ENCODE measurements around the gene SCNN1A. TPM values are rescaled to one million over a fixed set of nuclear protein-coding genes. Genes with fewer than 3 reads are reported as not detected.

SCNN1A gene
- total and polyA plus RNA-seq, 12 donors = 0.11 to 38.0 (median 12.3) TPM

DNA sequence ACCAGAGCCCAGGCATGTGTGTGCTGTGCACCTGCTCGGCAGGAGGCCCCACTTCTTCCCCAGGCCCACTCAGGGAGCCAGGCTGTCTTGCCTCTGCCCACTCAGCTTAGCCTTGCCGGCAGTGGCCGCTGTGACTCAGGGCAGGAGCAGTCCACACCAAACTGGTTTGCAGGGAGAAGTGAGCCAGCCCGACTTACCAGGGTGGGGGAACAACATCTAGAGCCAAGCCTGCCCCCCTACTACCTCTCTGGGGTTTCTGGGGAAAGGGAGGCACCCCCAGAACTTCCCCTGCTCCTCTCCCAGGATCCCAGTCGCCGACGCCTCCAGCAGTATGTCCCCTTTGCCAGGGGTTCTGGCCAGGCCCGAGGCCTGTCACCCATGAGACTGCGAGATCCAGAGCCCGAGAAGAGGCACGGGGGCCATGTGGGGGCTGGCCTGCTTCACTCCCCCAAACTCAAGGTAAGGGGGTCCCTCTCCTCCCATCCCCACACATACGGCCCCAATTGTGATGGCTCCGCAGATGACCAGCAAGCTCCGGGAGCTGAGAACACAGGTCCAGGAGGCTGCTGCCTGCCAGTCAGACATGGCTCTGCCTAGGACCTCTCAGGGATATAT is 61.9 kb downstream of the SCNN1A start:
- Histone ChIP-seq H3K27ac (peak overlapping the region in 1 of 5 donors; percentile 55), H3K4me1 (replicated peaks in 1 of 2) (peaks cover 9% of the 10 kb centered on the region in 2 donors), H3K27me3 (peaks cover 6% of the 10 kb centered on the region), H3K9me3 (replicated peaks in 1 of 3) (no peaks in the 10 kb centered on the region), H3K4me3 (no peak overlapping the region), H3K36me3 (replicated peaks in 1 of 2) (no peaks in the 10 kb centered on the region)
- intact Hi-C loops (cut with DNase I) = no loop called here
- TF ChIP-seq POLR2A (IDR thresholded peaks at IDR 0.05) = no peak
- TF ChIP-seq, protein P1, sequence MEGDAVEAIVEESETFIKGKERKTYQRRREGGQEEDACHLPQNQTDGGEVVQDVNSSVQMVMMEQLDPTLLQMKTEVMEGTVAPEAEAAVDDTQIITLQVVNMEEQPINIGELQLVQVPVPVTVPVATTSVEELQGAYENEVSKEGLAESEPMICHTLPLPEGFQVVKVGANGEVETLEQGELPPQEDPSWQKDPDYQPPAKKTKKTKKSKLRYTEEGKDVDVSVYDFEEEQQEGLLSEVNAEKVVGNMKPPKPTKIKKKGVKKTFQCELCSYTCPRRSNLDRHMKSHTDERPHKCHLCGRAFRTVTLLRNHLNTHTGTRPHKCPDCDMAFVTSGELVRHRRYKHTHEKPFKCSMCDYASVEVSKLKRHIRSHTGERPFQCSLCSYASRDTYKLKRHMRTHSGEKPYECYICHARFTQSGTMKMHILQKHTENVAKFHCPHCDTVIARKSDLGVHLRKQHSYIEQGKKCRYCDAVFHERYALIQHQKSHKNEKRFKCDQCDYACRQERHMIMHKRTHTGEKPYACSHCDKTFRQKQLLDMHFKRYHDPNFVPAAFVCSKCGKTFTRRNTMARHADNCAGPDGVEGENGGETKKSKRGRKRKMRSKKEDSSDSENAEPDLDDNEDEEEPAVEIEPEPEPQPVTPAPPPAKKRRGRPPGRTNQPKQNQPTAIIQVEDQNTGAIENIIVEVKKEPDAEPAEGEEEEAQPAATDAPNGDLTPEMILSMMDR (IDR thresholded peaks at IDR 0.05) = no peak
- no peak for DNase-seq
- 89 to 100% (median 97%) methylated on average over 3 to 14 of the region's 14 CpGs for WGBS, 4 donors

DNA sequence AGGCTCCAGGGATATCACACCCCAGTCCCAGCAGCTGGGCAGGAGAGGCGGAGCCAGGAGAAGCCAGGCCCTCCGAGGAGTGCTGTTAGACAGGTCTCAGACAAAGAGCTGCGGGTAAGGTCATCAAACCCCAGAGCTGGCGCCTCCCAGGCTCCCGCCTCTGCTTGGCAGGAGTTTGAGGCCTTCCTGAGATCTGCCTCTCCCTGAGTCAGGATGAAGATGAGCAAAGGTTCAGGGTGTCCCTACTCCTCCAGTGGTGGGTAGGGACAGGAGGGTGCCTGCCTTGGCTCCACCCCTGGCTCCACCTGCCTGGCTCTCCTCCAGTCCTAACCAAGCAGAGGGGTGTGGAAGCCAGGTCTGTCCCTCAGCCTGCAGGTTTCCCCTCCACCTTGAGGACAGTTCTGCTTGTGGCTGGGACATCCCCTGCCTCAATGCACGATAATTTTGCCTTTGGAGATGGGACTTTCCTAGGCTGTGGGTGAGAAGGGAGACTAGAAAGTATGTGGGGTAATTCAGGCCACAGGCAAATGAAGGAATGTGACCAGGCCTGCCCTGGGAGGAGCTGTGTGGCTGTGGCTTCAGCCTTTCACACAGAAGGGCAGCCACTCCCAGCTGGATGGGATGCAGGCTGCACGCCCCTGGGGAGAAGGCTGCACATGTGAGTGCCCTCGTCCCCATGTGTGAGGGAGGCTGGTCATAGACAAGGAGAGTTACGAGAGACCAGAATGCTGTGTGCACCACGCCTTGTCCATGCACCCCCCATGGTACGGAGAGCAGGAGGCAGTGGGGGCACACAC is 62.6 kb downstream of the SCNN1A start:
- H3K36me3 ChIP-seq (replicated peaks in 1 of 2) = no peaks in the 10 kb centered on the region
- peak in 2 of 7 donors; percentile 37 to 50 for DNase-seq
- no peak overlapping the region for H3K4me3 ChIP-seq
- WGBS, 4 donors = 76 to 89% (median 80%) methylated on average over 6 to 11 of the region's 11 CpGs
- peaks cover 6% of the 10 kb centered on the region for H3K27me3 ChIP-seq
- no peaks in the 10 kb centered on the region for H3K9me3 ChIP-seq (replicated peaks in 1 of 3)
- peak overlapping the region in 1 of 5 donors; percentile 55 for H3K27ac ChIP-seq
- H3K4me1 ChIP-seq (replicated peaks in 1 of 2) = peaks cover 9% of the 10 kb centered on the region in 2 donors
- TF ChIP-seq POLR2A (IDR thresholded peaks at IDR 0.05) = no peak
- TF ChIP-seq, protein P1 (IDR thresholded peaks at IDR 0.05) = no peak
- intact Hi-C loops (cut with DNase I) = no loop called here

DNA sequence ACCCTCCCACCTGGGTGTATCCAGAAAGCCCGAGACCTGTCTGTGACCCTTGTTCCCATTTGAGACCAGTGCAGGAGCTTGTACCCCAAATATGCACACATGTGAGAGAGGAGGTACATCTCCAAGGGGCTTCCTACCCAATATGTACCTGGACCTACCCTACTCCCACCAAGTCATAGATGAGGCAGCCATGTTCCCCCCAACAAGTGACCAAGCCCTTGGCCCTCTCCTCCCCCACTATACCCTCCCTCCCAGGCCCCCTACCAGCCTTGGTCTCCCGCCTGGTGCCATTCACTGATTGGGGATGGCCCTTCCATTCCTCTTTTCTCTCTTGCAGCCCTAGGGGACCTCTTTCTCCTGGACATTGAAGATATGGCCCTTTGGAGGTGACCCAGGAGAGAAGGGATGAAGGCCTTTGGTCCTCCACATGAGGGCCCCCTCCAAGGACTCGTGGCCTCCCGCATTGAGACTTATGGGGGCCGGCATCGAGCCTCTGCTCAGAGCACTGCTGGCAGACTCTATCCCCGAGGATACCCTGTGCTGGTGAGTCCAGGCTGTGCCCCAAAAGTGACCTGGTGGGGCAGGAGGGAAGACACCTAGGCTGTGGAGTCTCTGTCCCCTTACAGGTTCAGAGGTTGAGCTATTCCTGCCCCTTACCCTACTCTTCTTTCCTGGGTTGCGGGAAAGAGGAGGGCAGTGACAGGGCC is 63.4 kb downstream of the SCNN1A start:
- Histone ChIP-seq H3K9me3 (replicated peaks in 1 of 3) (no peaks in the 10 kb centered on the region), H3K27ac (no peak overlapping the region), H3K4me1 (replicated peaks in 1 of 2) (peaks cover 9% of the 10 kb centered on the region in 2 donors), H3K4me3 (no peak overlapping the region), H3K36me3 (replicated peaks in 1 of 2) (no peaks in the 10 kb centered on the region), H3K27me3 (peaks cover 6% of the 10 kb centered on the region)
- TF ChIP-seq, protein P1 (IDR thresholded peaks at IDR 0.05) = no peak
- no peak for TF ChIP-seq POLR2A (IDR thresholded peaks at IDR 0.05)
- intact Hi-C loops (cut with DNase I) = no loop called here
- 94 to 100% (median 98%) methylated on average over 3 to 8 of the region's 8 CpGs for WGBS, 4 donors
- no peak for DNase-seq

All from adrenal gland (tissue), 12 donors.